GM23338 (cell line): ENCODE measurements around the gene GPR146. TPM values are rescaled to one million over a fixed set of nuclear protein-coding genes. Genes with fewer than 3 reads are reported as not detected.

Experiments
- ATAC-seq: fragments of 200-7000 bp; cut with Tn5 transposase; 3 replicates; pipeline ENCODE4 v1.9.1; 2020
- DNase-seq: peaks from one replicate; pipeline ENCODE4 v3.0.0-alpha.2; 2015; ENCODE audit warnings: low spot score
- H2AFZ ChIP-seq: fragments of 200-600 bp; sonication (generic); 2 replicates; pipeline ENCODE4 v1.8.0; 2016; ENCODE audit warnings: antibody characterized with exemption, mild to moderate bottlenecking, moderate library complexity
- H3F3A ChIP-seq: fragments of 200-600 bp; sonication (generic); replicated peaks from 2 replicates; pipeline ENCODE4 v1.8.0; 2017; ENCODE audit warnings: antibody characterized with exemption, mixed run types, low read depth
- H3K27ac ChIP-seq: fragments of 200-600 bp; sonication (generic); 2 replicates; pipeline ENCODE4 v1.6.1; 2016; ENCODE audit warnings: low read depth
- H3K27me3 ChIP-seq: fragments of 200-600 bp; sonication (generic); 2 replicates; pipeline ENCODE4 v1.8.0; 2016; ENCODE audit warnings: mild to moderate bottlenecking, mixed run types, moderate library complexity; ENCODE audit not compliant: insufficient read depth
- H3K36me3 ChIP-seq: fragments of 200-600 bp; sonication (generic); 2 replicates; pipeline ENCODE4 v1.8.0; 2016; ENCODE audit warnings: mild to moderate bottlenecking; ENCODE audit not compliant: insufficient read depth
- H3K4me1 ChIP-seq: fragments of 200-600 bp; sonication (generic); 2 replicates; pipeline ENCODE4 v1.8.0; 2016; ENCODE audit warnings: mild to moderate bottlenecking, moderate library complexity; ENCODE audit not compliant: insufficient read depth
- H3K4me2 ChIP-seq: fragments of 200-600 bp; sonication (generic); 2 replicates; pipeline ENCODE4 v1.7.1; 2017; ENCODE audit warnings: mixed run types
- H3K4me3 ChIP-seq: fragments of 200-600 bp; sonication (generic); 2 replicates; pipeline ENCODE4 v1.6.1; 2016; ENCODE audit warnings: mixed run types
- H3K79me2 ChIP-seq: fragments of 200-600 bp; sonication (generic); replicated peaks from 2 replicates; pipeline ENCODE4 v1.8.0; 2017; ENCODE audit warnings: mild to moderate bottlenecking; ENCODE audit not compliant: insufficient read depth
- H3K9me2 ChIP-seq: fragments of 200-600 bp; sonication (generic); 2 replicates; pipeline ENCODE4 v1.8.0; 2017; ENCODE audit not compliant: insufficient read depth
- H4K20me1 ChIP-seq: fragments of 200-600 bp; sonication (generic); replicated peaks from 2 replicates; pipeline ENCODE4 v1.8.0; 2017; ENCODE audit warnings: mild to moderate bottlenecking; ENCODE audit not compliant: insufficient read depth
- H3K27ac Mint-ChIP-seq: 2 replicates; pipeline ENCODE4 v1.8.0; 2020; ENCODE audit warnings: inconsistent platforms, mild to moderate bottlenecking, moderate library complexity, mixed read lengths
- H3K27me3 Mint-ChIP-seq: 3 replicates; pipeline ENCODE4 v1.8.0; 2022; ENCODE audit warnings: low read depth, mild to moderate bottlenecking, moderate library complexity, mixed read lengths, inconsistent platforms; ENCODE audit not compliant: insufficient read depth, poor library complexity
- H3K36me3 Mint-ChIP-seq: 3 replicates; pipeline ENCODE4 v1.8.0; 2021; ENCODE audit warnings: low read depth, mild to moderate bottlenecking, inconsistent platforms, moderate library complexity, mixed read lengths
- H3K4me1 Mint-ChIP-seq: 3 replicates; pipeline ENCODE4 v1.8.0; 2020; ENCODE audit warnings: mild to moderate bottlenecking, inconsistent platforms, mixed read lengths
- H3K4me3 Mint-ChIP-seq: 3 replicates; pipeline ENCODE4 v1.8.0; 2021; ENCODE audit warnings: moderate library complexity, mild to moderate bottlenecking, inconsistent platforms, mixed read lengths
- H3K9me3 Mint-ChIP-seq: 3 replicates; pipeline ENCODE4 v1.8.0; 2020; ENCODE audit warnings: moderate library complexity, mild to moderate bottlenecking, inconsistent platforms, mixed read lengths
- CREB1 ChIP-seq: fragments of 250-450 bp; sonication (Bioruptor Pico); IDR thresholded peaks from 2 replicates; pipeline ENCODE4 v1.5.0; 2020; ENCODE audit warnings: low read depth, mild to moderate bottlenecking, moderate library complexity
- EZH2phosphoT487 ChIP-seq: fragments of 200-600 bp; sonication (generic); IDR thresholded peaks from one replicate; pipeline ENCODE4 v1.8.1; 2018; ENCODE audit warnings: antibody characterized with exemption; ENCODE audit not compliant: unreplicated experiment
- JUNB ChIP-seq: IDR thresholded peaks from one replicate; pipeline ENCODE4 v1.6.1; 2016; ENCODE audit warnings: antibody characterized with exemption; ENCODE audit not compliant: unreplicated experiment
- NANOG ChIP-seq: IDR thresholded peaks from 2 replicates; pipeline ENCODE4 v1.6.1; 2016; ENCODE audit warnings: antibody characterized with exemption, borderline replicate concordance
- POLR2AphosphoS5 ChIP-seq: IDR thresholded peaks from 2 replicates; pipeline ENCODE4 v1.6.1; 2016; ENCODE audit warnings: antibody characterized with exemption, low read depth
- STAT1 ChIP-seq: IDR thresholded peaks from one replicate; pipeline ENCODE4 v1.6.1; 2016; ENCODE audit warnings: antibody characterized with exemption; ENCODE audit not compliant: unreplicated experiment
- ZNF114 ChIP-seq: fragments of 250-450 bp; sonication (Bioruptor Pico); IDR thresholded peaks from 2 replicates; pipeline ENCODE4 v1.5.0; 2020; ENCODE audit warnings: mild to moderate bottlenecking, moderate library complexity
- ZNF331 ChIP-seq: fragments of 250-450 bp; sonication (Bioruptor Pico); IDR thresholded peaks from 2 replicates; pipeline ENCODE4 v1.5.0; 2020; ENCODE audit warnings: low read depth, mild to moderate bottlenecking, moderate library complexity
- polyA plus RNA-seq: library from polyadenylated mRNA; unstranded; fragments of >200 nt; fragmentation: Nextera tagmentation; extraction: Ambion mirVana; gene quantifications from 2 replicates; pipeline ENCODE4 v1.2.1, GENCODE V29; 2016
- total RNA-seq: library from RNA; depleted of rRNA; stranded (reverse); fragments of >200 nt; shearing (Covaris generic); gene quantifications from 2 replicates; pipeline ENCODE4 v1.2.3, GENCODE V29; 2014
- TF ChIP-seq, protein P1 (sequence below), 2 experiments: fragments of 200-600 bp in 1 of 2; sonication (generic) in 1 of 2; conservative IDR thresholded peaks; 2 replicates each; pipeline versions ENCODE4 v1.5.1 to v1.6.1; 2016 to 2017; ENCODE audit warnings: antibody characterized with exemption in 2 of 2, low read depth in 2 of 2, mild to moderate bottlenecking in 2 of 2, moderate library complexity in 1 of 2
- TF ChIP-seq, protein P2 (sequence below): IDR thresholded peaks from 2 replicates; pipeline ENCODE4 v1.6.1; 2016; ENCODE audit warnings: antibody characterized with exemption
- TF ChIP-seq, protein P3 (sequence below): fragments of 250-450 bp; sonication (Bioruptor Pico); IDR thresholded peaks from 2 replicates; pipeline ENCODE4 v1.5.0; 2020; ENCODE audit warnings: mild to moderate bottlenecking, moderate library complexity

Gene GPR146
- total and polyA plus RNA-seq, 2 experiments from 2014 or later = 0.28 to 0.37 TPM

DNA sequence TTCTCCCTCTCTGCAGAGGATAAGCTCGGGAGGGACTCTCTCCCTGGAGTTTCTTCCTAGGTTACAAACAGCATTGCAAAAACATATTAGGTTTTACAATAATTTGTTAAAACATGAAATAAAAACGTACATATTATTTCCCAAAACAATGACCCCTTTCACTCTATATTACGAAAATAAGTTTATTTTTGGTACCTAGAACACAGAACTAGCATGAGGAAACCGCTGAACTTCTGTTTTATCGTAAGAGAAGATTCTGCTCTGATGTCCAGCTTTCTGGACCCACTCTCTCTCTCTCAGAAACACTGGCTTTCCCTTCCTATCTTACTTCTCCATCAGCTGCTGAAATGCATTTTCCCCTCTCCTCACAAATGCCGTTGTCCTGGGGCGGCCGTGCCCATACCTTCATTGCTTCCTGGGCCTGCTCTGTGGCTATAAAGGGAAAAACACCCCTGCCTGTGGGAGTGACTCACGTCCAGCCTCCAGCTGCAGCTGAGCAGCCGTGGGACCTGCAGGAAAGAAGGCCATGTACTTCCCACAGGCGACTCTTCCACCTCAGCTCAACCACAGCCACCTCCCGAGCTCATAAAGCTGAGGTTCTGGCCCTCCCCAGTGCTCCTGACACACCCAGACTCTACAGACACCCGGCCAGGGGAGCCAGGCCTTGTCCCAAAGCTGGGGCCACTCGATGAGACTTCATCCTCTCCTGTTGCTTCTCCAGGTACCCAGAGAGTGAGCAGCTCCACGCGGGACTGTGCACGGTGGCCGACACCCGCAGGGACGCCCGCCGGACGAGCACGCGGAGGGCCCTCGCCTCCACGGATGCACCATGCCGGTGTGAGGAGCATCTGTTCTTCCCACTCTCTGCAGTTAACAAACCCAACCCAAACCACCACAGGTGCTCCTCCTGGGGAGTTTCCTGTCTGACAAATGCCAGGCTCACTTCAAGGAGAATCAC lies 46.6 kb downstream of the GPR146 start:
- Histone ChIP-seq H3K79me2 (peaks cover 21% of the 10 kb centered on the region), H3K27me3 (no peaks in the 10 kb centered on the region), H3K9me2 (no peaks in the 10 kb centered on the region), H3F3A (no peaks in the 10 kb centered on the region), H3K4me2 (no peak overlapping the region), H3K36me3 (no peaks in the 10 kb centered on the region), H3K4me3 (no peak overlapping the region), H3K27ac (no peak overlapping the region), H3K4me1 (peaks cover 7% of the 10 kb centered on the region; the same call in 1 of the 2 replicates), H4K20me1 (peaks cover 5% of the 10 kb centered on the region; the same call in 1 of the 2 replicates), H2AFZ (no peak overlapping the region)
- no peak for ATAC-seq
- no peaks in the 10 kb centered on the region; the same call in 2 of the 3 replicates for H3K36me3 Mint-ChIP-seq
- H3K9me3 Mint-ChIP-seq = no peaks in the 10 kb centered on the region
- TF ChIP-seq, protein P1, sequence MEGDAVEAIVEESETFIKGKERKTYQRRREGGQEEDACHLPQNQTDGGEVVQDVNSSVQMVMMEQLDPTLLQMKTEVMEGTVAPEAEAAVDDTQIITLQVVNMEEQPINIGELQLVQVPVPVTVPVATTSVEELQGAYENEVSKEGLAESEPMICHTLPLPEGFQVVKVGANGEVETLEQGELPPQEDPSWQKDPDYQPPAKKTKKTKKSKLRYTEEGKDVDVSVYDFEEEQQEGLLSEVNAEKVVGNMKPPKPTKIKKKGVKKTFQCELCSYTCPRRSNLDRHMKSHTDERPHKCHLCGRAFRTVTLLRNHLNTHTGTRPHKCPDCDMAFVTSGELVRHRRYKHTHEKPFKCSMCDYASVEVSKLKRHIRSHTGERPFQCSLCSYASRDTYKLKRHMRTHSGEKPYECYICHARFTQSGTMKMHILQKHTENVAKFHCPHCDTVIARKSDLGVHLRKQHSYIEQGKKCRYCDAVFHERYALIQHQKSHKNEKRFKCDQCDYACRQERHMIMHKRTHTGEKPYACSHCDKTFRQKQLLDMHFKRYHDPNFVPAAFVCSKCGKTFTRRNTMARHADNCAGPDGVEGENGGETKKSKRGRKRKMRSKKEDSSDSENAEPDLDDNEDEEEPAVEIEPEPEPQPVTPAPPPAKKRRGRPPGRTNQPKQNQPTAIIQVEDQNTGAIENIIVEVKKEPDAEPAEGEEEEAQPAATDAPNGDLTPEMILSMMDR (conservative IDR thresholded peaks at IDR 0.05; ENCODE audit: low read depth in 2 of 2) = no peak
- TF ChIP-seq, protein P2, sequence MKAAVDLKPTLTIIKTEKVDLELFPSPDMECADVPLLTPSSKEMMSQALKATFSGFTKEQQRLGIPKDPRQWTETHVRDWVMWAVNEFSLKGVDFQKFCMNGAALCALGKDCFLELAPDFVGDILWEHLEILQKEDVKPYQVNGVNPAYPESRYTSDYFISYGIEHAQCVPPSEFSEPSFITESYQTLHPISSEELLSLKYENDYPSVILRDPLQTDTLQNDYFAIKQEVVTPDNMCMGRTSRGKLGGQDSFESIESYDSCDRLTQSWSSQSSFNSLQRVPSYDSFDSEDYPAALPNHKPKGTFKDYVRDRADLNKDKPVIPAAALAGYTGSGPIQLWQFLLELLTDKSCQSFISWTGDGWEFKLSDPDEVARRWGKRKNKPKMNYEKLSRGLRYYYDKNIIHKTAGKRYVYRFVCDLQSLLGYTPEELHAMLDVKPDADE = no peak
- no peak for TF ChIP-seq JUNB
- no peak for TF ChIP-seq CREB1 (CRISPR knock-in tag)
- TF ChIP-seq ZNF114 = no peak
- no peak for TF ChIP-seq NANOG
- TF ChIP-seq ZNF331 (CRISPR knock-in tag) = no peak
- TF ChIP-seq POLR2AphosphoS5 = no peak
- TF ChIP-seq EZH2phosphoT487 = no peak
- TF ChIP-seq STAT1 = no peak
- TF ChIP-seq, protein P3, sequence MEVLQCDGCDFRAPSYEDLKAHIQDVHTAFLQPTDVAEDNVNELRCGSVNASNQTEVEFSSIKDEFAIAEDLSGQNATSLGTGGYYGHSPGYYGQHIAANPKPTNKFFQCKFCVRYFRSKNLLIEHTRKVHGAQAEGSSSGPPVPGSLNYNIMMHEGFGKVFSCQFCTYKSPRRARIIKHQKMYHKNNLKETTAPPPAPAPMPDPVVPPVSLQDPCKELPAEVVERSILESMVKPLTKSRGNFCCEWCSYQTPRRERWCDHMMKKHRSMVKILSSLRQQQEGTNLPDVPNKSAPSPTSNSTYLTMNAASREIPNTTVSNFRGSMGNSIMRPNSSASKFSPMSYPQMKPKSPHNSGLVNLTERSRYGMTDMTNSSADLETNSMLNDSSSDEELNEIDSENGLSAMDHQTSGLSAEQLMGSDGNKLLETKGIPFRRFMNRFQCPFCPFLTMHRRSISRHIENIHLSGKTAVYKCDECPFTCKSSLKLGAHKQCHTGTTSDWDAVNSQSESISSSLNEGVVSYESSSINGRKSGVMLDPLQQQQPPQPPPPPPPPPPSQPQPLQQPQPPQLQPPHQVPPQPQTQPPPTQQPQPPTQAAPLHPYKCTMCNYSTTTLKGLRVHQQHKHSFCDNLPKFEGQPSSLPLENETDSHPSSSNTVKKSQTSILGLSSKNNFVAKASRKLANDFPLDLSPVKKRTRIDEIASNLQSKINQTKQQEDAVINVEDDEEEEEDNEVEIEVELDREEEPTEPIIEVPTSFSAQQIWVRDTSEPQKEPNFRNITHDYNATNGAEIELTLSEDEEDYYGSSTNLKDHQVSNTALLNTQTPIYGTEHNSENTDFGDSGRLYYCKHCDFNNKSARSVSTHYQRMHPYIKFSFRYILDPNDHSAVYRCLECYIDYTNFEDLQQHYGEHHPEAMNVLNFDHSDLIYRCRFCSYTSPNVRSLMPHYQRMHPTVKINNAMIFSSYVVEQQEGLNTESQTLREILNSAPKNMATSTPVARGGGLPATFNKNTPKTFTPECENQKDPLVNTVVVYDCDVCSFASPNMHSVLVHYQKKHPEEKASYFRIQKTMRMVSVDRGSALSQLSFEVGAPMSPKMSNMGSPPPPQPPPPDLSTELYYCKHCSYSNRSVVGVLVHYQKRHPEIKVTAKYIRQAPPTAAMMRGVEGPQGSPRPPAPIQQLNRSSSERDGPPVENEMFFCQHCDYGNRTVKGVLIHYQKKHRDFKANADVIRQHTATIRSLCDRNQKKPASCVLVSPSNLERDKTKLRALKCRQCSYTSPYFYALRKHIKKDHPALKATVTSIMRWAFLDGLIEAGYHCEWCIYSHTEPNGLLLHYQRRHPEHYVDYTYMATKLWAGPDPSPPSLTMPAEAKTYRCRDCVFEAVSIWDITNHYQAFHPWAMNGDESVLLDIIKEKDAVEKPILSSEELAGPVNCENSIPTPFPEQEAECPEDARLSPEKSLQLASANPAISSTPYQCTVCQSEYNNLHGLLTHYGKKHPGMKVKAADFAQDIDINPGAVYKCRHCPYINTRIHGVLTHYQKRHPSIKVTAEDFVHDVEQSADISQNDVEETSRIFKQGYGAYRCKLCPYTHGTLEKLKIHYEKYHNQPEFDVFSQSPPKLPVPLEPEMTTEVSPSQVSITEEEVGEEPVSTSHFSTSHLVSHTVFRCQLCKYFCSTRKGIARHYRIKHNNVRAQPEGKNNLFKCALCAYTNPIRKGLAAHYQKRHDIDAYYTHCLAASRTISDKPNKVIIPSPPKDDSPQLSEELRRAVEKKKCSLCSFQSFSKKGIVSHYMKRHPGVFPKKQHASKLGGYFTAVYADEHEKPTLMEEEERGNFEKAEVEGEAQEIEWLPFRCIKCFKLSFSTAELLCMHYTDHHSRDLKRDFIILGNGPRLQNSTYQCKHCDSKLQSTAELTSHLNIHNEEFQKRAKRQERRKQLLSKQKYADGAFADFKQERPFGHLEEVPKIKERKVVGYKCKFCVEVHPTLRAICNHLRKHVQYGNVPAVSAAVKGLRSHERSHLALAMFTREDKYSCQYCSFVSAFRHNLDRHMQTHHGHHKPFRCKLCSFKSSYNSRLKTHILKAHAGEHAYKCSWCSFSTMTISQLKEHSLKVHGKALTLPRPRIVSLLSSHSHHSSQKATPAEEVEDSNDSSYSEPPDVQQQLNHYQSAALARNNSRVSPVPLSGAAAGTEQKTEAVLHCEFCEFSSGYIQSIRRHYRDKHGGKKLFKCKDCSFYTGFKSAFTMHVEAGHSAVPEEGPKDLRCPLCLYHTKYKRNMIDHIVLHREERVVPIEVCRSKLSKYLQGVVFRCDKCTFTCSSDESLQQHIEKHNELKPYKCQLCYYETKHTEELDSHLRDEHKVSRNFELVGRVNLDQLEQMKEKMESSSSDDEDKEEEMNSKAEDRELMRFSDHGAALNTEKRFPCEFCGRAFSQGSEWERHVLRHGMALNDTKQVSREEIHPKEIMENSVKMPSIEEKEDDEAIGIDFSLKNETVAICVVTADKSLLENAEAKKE (CRISPR knock-in tag) = no peak
- H3K27ac Mint-ChIP-seq = no peak overlapping the region
- no peak for DNase-seq
- peaks cover 20% of the 10 kb centered on the region for H3K4me1 Mint-ChIP-seq
- H3K4me3 Mint-ChIP-seq = no peak overlapping the region
- peaks cover 7% of the 10 kb centered on the region for H3K27me3 Mint-ChIP-seq
